ENCODE results near the gene SLC24A1.

- TF ChIP-seq CTCF (conservative IDR thresholded peaks at IDR 0.05 in 1 of 2, IDR thresholded peaks at IDR 0.05 in 1 of 2; ENCODE audit: extremely low read depth in 1 of 2, insufficient read depth in 1 of 2, low read depth in 1 of 2, low read length in 2 of 2) (no peak), EZH2 (IDR thresholded peaks at IDR 0.05; ENCODE audit: borderline replicate concordance, low read length) (no peak)
These were observed 12.0 kb downstream of the SLC24A1 start for GRCh38 chr15:65633752-65634151.
